ENCODE data around the gene ENTREP1.
"Not testable (repeated sequence)": the region's sequence is repeated elsewhere in the genome, so short reads cannot be mapped to it uniquely, and the experiment has no call there.

DNA sequence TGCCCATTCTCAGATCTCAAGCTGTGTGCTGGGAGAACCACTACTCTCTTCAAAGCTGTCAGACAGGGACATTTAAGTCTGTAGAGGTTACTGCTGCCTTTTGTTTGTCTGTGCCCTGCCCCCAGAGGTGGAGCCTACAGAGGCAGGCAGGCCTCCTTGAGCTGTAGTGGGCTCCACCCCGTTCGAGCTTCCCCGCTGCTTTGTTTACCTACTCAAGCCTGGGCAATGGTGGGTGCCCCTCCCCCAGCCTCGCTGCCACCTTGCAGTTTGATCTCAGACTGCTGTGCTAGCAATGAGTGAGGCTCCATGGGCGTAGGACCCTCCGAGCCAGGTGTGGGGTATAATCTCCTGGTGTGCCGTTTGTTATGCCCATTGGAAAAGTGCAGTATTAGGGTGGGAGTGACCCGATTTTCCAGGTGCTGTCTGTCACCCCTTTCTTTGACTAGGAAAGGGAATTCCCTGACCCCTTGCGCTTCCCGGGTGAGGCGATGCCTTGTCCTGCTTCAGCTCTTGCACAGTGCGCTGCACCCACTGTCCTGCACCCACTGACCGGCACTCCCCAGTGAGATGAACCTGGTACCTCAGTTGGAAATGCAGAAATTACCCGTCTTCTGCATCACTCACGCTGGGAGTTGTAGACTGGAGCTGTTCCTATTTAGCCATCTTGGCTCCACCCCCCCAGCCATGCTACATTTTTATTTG, 115.4 kb downstream of the ENTREP1 start:
- TF ChIP-seq, protein P1, sequence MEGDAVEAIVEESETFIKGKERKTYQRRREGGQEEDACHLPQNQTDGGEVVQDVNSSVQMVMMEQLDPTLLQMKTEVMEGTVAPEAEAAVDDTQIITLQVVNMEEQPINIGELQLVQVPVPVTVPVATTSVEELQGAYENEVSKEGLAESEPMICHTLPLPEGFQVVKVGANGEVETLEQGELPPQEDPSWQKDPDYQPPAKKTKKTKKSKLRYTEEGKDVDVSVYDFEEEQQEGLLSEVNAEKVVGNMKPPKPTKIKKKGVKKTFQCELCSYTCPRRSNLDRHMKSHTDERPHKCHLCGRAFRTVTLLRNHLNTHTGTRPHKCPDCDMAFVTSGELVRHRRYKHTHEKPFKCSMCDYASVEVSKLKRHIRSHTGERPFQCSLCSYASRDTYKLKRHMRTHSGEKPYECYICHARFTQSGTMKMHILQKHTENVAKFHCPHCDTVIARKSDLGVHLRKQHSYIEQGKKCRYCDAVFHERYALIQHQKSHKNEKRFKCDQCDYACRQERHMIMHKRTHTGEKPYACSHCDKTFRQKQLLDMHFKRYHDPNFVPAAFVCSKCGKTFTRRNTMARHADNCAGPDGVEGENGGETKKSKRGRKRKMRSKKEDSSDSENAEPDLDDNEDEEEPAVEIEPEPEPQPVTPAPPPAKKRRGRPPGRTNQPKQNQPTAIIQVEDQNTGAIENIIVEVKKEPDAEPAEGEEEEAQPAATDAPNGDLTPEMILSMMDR (IDR thresholded peaks at IDR 0.05; ENCODE audit: poor library complexity): not testable (repeated sequence)
- not testable (repeated sequence) for TF ChIP-seq EZH2 (IDR thresholded peaks at IDR 0.05; ENCODE audit: borderline replicate concordance); EZH2phosphoT487 (IDR thresholded peaks at IDR 0.05; ENCODE audit: low read depth, severe bottlenecking, unreplicated experiment)
